IPS-18a (cell line): ENCODE results near the gene ABCA1.
"Not testable (repeated sequence)": the region's sequence is repeated elsewhere in the genome, so short reads cannot be mapped to it uniquely, and the experiment has no call there.

ENCODE experiments used
- H3K27ac ChIP-seq: one replicate; pipeline ENCODE4 v1.5.1; 2013; ENCODE audit warnings: low read length
- H3K27me3 ChIP-seq: one replicate; pipeline ENCODE4 v1.6.1; 2013; ENCODE audit warnings: mild to moderate bottlenecking, low read length; ENCODE audit not compliant: control insufficient read depth, insufficient read depth
- H3K36me3 ChIP-seq: one replicate; pipeline ENCODE4 v1.6.1; 2013; ENCODE audit warnings: low read depth, low read length; ENCODE audit not compliant: control insufficient read depth
- H3K4me1 ChIP-seq: one replicate; pipeline ENCODE4 v1.6.1; 2013; ENCODE audit warnings: low read depth, low read length; ENCODE audit not compliant: control insufficient read depth
- H3K4me3 ChIP-seq: one replicate; pipeline ENCODE4 v1.5.1; 2013; ENCODE audit warnings: low read length
- H3K9ac ChIP-seq: one replicate; pipeline ENCODE4 v1.6.1; 2013; ENCODE audit warnings: mild to moderate bottlenecking, low read length, moderate library complexity
- H3K9me3 ChIP-seq: one replicate; pipeline ENCODE4 v1.6.1; 2013; ENCODE audit warnings: low read depth, low read length; ENCODE audit not compliant: control insufficient read depth

Gene ABCA1

DNA sequence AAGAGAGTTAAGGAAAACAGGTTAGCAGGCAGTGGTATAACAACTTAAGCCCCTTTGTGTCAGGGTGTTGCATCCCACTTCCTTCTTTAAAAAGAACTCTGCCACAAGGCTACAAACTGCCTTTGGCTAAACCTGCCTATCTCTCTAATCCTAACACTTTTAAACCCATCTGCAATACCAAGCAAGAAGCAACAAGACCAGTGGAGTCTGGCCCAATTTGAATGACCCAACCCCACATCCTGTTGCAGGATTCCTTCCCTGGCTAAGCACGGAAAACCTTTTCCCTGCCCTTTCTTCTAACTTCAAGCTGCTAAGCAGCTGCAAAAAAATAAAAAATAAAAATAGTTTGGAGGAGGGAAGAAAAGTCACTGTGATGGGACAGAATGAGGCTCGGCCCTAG lies 27.1 kb downstream of the ABCA1 start:
- no peak overlapping the region for H3K27ac ChIP-seq
- H3K9ac ChIP-seq: no peak overlapping the region
- H3K9me3 ChIP-seq: no peaks in the 10 kb centered on the region
- peaks cover 4% of the 10 kb centered on the region for H3K4me1 ChIP-seq
- H3K36me3 ChIP-seq: no peaks in the 10 kb centered on the region
- no peak overlapping the region for H3K4me3 ChIP-seq
- no peaks in the 10 kb centered on the region for H3K27me3 ChIP-seq

DNA sequence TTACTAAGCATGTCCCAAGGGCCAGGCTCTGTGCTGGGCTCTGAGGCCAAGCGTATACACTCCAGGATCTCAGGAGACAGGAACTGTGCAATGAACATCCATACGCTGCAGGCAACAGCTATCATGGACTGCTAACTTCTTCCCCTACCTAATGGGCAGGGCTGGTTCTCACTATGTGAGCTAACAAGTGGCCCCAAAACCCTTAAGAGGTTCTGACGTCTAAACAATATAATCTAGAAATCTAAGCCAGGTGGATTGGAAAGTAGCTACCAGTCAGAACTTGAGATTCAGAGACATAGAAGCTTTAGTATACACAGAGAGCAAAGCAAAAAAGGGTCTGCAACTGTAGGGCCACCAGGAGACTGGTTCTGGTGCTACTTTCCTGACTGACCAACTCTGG lies 27.6 kb downstream of the ABCA1 start:
- no peaks in the 10 kb centered on the region for H3K27me3 ChIP-seq
- H3K4me3 ChIP-seq: no peak overlapping the region
- H3K9ac ChIP-seq: no peak overlapping the region
- H3K4me1 ChIP-seq: peaks cover 4% of the 10 kb centered on the region
- no peak overlapping the region for H3K27ac ChIP-seq
- H3K9me3 ChIP-seq: no peaks in the 10 kb centered on the region
- no peaks in the 10 kb centered on the region for H3K36me3 ChIP-seq

DNA sequence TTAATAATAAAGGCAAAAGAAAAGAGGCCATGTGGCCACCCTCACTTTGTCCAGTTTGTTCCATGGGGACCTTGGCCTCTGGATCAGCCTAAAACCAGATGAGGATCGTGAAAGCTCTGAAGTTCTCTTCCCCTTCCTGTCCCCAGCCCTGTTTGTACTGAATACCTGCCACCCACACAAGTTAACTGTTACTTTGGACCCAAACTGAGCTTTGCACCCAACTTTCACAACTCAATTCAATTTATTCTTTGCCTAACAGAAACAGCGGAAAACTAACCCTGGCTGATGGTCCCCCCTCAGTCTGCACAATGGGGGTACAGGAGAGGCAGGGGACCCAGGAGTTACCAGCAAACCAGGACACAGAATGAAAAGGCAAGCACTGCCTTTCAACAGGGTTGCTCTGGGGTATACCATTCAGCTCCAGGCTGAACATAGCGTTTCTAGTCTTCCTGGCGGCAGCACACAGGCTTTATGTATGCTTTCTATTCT lies 28.2 kb downstream of the ABCA1 start:
- H3K9ac ChIP-seq: no peak overlapping the region

DNA sequence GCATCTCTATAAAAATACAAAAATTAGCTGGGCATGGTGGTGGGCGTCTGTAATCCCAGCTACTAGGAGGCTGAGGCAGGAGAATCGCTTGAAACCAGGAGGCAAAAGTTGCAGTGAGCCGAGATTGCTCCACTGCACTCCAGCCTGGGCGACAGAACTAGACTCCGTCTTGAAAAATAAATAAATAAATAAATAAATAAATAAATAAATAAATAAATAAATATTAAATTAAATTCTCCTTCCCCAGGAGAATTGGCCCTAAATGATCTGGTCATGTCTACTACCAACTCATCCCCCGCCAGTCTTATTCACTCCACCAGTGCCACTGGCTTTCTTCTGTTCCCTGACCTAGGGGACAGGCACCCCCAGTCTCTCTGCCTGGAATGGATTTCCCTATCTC lies 29.6 kb downstream of the ABCA1 start:
- not testable (repeated sequence) for H3K4me1 ChIP-seq, H3K9me3 ChIP-seq, H3K27ac ChIP-seq, H3K36me3 ChIP-seq, H3K27me3 ChIP-seq, H3K9ac ChIP-seq, H3K4me3 ChIP-seq

More for the DNA sequence above, 28.2 kb downstream of the ABCA1 start:
- H3K27ac ChIP-seq: no peak overlapping the region
- peaks cover 4% of the 10 kb centered on the region for H3K4me1 ChIP-seq
- H3K9me3 ChIP-seq: no peaks in the 10 kb centered on the region
- H3K4me3 ChIP-seq: no peak overlapping the region
- no peaks in the 10 kb centered on the region for H3K36me3 ChIP-seq
- no peaks in the 10 kb centered on the region for H3K27me3 ChIP-seq

DNA sequence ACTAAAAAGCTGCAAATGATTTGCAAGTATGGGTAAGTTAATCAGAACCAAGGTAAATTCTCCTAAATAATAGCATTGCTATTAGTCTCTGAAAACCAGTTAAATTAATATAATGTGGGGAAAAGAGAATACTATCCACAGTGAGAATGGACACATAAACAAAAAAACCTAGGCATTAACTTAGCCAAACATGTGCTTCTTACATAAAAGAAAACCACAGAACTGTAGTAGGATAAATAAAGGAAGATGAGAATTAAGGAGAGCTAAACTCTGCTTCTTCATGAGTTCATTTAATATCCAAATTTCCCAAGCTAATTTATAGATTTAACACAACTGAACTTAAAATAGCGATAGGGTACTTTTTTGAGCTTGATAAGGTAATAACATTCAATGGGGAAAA lies 31.8 kb downstream of the ABCA1 start:
- Histone ChIP-seq H3K9ac (no peak overlapping the region), H3K27ac (no peak overlapping the region), H3K4me3 (no peak overlapping the region), H3K4me1 (no peaks in the 10 kb centered on the region), H3K9me3 (no peaks in the 10 kb centered on the region), H3K27me3 (no peaks in the 10 kb centered on the region), H3K36me3 (no peaks in the 10 kb centered on the region)

DNA sequence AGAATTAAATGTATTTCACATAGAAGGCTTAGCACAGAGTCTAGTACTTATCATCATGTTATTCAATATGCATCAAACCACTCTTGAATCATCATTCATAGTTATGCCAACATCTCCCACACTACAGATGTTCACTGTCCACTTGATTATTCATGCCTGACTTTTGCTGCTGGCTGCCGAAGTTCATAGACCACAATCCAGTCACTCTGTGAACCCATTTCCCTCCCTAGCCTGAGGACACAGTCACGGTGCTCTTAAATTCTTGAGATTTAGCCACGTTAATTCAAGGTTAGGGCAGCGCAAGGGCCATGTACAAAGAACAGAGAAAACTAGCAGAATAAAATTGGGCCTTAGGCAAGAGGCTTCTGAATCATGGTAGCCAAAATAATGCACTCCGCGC lies 32.4 kb downstream of the ABCA1 start:
- Histone ChIP-seq H3K27ac (no peak overlapping the region), H3K27me3 (no peaks in the 10 kb centered on the region), H3K4me1 (no peaks in the 10 kb centered on the region), H3K4me3 (no peak overlapping the region), H3K36me3 (no peaks in the 10 kb centered on the region), H3K9ac (no peak overlapping the region), H3K9me3 (no peaks in the 10 kb centered on the region)

DNA sequence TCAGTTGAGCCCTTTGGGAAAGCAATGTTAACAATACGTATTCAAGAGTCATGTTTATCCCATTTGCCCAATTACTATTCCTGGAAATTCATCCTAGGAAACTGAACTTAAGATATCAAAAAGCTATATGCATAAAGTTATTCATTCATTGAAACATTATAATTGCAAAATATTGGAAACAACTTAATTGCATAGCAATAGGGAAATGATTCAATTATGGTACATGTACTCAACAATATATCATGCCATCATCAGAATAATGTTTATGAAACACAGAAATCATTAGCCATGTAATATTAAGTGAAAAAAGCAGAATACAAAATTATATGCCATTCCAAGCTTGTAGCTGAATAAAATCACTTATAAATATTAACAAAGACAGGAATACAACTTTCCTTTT lies 35.3 kb downstream of the ABCA1 start:
- Histone ChIP-seq H3K9me3 (no peaks in the 10 kb centered on the region), H3K4me1 (peaks cover 11% of the 10 kb centered on the region), H3K27ac (no peak overlapping the region), H3K36me3 (no peaks in the 10 kb centered on the region), H3K4me3 (no peak overlapping the region), H3K9ac (no peak overlapping the region), H3K27me3 (no peaks in the 10 kb centered on the region)

DNA sequence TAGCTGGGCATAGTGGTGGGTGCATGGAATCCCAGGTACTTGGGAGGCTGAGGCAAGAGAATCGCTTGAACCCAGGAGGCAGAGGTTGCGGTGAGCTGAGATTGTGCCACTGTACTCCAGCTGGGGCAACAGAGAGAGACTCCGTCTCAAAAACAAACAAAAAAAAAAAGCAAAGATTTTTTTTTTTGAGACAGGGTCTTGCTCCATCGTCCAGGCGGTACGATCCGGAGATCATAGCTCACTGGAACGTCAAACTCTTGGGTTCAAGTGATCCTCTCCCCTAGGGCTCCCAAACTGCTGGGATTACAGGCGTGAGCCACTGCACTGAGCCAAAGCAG lies 37.6 kb downstream of the ABCA1 start:
- Histone ChIP-seq H3K4me1 (peaks cover 23% of the 10 kb centered on the region), H3K9ac (no peak overlapping the region), H3K36me3 (no peaks in the 10 kb centered on the region), H3K9me3 (no peaks in the 10 kb centered on the region), H3K4me3 (no peak overlapping the region), H3K27ac (no peak overlapping the region), H3K27me3 (no peaks in the 10 kb centered on the region)

DNA sequence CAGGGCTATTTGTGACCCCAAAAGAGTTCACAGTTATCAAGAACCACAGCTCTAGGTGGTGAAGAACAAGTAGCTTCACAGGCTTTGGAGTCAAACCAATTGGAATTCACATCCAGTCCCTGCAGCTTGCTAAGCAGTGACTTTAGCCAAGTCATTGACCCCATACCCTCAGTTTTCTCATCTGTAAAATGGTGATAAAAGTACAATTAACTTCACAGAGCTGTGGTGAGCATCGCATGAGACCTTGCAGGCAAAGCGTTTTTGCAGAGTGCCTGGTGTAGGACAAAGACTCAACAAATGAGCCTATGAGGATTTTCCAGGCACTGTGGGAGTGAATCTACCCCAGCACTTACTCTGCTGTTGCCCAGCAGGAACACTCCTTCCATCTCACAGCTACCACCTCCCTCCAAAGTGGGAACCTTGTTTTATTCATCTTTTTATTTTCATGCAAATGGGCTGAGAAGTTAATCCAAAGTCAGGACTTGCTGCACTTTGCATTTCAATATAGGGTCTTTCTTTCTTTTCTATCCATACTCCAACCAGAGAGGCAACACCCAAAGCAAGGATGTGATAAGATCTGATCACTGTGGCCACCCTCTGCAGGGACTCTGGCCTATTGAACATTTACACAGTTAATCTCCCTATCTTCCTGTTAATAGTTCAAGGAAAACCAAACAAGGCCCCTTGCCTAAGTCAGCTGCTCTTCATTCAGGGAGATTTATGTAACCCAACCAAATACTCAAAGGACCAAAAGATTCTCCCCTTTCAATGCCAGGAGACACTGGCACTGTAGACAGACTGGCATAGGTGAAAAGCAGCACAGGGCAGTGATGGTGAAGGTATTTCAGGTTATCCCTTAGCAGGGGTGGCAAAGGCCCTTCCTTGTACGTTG lies 41.9 kb downstream of the ABCA1 start:
- Histone ChIP-seq H3K4me3 (no peak overlapping the region), H3K9ac (no peak overlapping the region), H3K4me1 (peaks cover 40% of the 10 kb centered on the region), H3K27me3 (no peaks in the 10 kb centered on the region), H3K36me3 (no peaks in the 10 kb centered on the region), H3K27ac (no peak overlapping the region), H3K9me3 (no peaks in the 10 kb centered on the region)

DNA sequence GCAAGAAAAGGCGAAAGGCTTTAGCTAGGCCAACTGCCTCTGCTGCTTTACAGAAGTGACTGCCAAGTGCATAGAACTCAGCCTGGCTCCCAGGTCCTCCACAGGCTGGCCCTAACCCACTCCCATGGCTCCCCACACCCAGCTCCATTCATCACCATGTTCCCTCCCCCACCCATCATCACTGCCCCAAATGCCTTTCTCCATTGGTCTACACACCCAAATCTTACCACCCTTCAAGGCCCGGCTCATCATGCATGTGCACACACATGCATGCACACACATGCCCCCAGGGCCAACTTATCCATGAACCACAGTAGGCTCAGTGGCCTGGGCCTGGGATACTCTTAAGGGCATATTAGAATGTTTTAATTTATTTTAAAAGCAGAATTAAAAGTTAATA lies 44.8 kb downstream of the ABCA1 start:
- Histone ChIP-seq H3K4me3 (no peak overlapping the region), H3K9me3 (no peaks in the 10 kb centered on the region), H3K9ac (no peak overlapping the region), H3K4me1 (peaks cover 28% of the 10 kb centered on the region), H3K27ac (no peak overlapping the region), H3K27me3 (no peaks in the 10 kb centered on the region), H3K36me3 (no peaks in the 10 kb centered on the region)

DNA sequence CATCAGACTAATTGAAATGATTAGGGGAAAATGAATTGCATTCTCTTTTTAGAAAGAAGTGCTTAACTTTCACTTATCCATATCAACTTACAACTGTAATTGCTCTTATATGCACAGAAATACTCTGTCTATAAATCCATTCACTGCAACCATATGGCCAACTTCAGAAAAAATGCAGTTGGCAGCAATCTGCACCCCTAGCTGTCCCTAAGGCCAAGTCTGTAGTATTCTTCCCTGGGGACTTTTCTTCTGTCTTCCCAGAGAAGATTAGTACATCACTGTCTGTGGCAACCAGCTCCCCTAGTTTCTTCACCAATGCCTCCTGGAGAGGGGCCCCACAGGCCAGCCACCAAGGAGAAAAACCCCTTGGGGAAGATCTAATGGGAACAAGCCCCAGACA lies 45.4 kb downstream of the ABCA1 start:
- Histone ChIP-seq H3K36me3 (no peaks in the 10 kb centered on the region), H3K27me3 (no peaks in the 10 kb centered on the region), H3K9me3 (no peaks in the 10 kb centered on the region), H3K9ac (no peak overlapping the region), H3K27ac (no peak overlapping the region), H3K4me3 (no peak overlapping the region), H3K4me1 (peaks cover 28% of the 10 kb centered on the region)

DNA sequence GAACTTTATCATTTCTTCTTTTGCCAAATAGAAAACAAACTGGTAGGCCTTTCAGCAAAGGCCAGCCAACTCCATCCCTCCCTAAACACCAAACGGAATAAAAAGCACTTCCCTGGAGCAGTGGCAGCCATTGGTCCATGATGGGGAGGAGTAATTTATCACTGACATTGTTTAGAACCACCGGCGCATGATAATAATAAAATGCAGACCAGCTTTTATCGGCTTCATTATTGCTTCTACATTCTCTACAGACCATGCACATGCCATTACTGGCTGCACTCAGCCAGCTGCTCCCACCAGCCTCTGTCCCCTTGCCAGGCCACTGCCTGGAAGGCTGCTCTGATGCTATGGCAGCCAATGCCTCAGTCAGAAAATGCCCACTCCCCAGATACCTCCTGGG lies 45.9 kb downstream of the ABCA1 start:
- H3K36me3 ChIP-seq: no peaks in the 10 kb centered on the region
- no peak overlapping the region for H3K9ac ChIP-seq
- no peak overlapping the region for H3K27ac ChIP-seq
- H3K9me3 ChIP-seq: no peaks in the 10 kb centered on the region
- no peaks in the 10 kb centered on the region for H3K27me3 ChIP-seq
- no peak overlapping the region for H3K4me3 ChIP-seq
- peaks cover 28% of the 10 kb centered on the region for H3K4me1 ChIP-seq
